Activated naive CD4-positive, alpha-beta T cell treated with anti-CD3 and anti-CD28 coated beads, Interleukin-2, amount 50 U/mL, for 24 hours (primary cell): ENCODE results near the gene XRCC3.

Experiments used
- H3K27ac Mint-ChIP-seq: one replicate; pipeline ENCODE4 v1.8.0; 2021; ENCODE audit warnings: mild to moderate bottlenecking, mixed read lengths
- H3K27me3 Mint-ChIP-seq: one replicate; pipeline ENCODE4 v1.8.0; 2021; ENCODE audit warnings: mixed read lengths
- H3K36me3 Mint-ChIP-seq: one replicate; pipeline ENCODE4 v1.8.0; 2021; ENCODE audit warnings: mixed read lengths
- H3K4me1 Mint-ChIP-seq: one replicate; pipeline ENCODE4 v1.8.0; 2021; ENCODE audit warnings: mixed read lengths
- H3K4me3 Mint-ChIP-seq: one replicate; pipeline ENCODE4 v1.8.0; 2021; ENCODE audit warnings: mild to moderate bottlenecking, mixed read lengths
- H3K9me3 Mint-ChIP-seq: one replicate; pipeline ENCODE4 v1.8.0; 2021; ENCODE audit warnings: mixed read lengths

The XRCC3 gene

DNA sequence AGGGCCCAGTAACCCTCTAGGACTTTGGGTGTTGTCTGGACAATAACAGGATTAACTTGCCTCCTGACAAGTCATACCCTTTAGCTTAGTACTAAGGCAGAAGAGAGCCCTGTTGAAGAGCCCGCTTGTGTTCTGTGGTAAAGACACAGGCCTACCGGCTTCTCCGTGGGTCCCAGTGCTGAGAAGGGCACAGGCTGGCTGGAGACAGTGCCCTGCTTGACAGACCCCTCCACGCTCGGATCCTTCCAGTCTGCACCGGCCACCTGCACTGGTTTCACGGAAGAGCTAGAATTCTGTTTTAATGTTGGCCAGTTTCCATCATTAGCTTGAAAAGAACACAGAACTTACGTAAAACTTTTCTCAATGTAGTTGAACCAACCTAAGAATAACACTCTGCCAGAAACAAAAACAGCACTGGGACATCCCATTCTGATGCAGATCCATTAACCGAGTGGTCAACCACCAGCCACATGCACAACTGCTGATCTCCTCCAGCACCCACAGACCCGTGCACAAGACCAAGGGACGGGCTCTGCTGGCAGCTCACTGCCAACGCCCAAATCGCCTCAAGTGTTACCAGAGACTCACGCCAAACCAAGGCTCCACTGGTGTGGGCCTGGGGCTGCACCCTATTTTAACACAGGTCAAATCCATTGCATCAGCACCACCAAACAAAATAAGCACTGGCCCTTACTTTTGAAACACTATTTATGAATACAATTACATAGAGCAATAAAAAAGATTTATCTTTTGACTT lies 27.4 kb upstream of the XRCC3 start:
- no peaks in the 10 kb centered on the region for H3K4me1 Mint-ChIP-seq
- H3K27me3 Mint-ChIP-seq = no peaks in the 10 kb centered on the region

DNA sequence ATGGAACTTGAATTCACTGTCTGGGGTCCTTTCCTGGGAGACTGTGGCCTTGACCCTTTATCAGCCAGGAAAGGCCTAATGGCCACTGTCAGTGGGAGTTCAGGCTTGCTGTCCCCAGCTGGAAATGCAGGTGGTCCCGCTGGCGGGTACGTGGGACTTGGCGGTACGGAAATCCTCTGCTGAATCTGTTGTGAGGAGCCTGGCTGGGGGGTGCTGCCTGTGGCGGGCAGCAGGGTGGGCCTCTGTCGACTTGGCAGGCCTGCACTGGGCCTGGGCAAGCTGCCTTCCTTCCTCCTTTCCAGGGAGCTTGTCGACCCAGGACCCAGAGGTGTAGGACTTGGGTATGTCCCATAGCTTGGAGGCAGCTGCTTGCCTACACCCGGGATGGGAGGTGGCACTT lies 26.6 kb upstream of the XRCC3 start:
- Mint-ChIP-seq H3K4me1 (no peaks in the 10 kb centered on the region), H3K36me3 (peaks cover 6% of the 10 kb centered on the region), H3K4me3 (no peak overlapping the region), H3K27ac (no peak overlapping the region), H3K9me3 (no peaks in the 10 kb centered on the region), H3K27me3 (no peaks in the 10 kb centered on the region)

More for the DNA sequence above, 27.4 kb upstream of the XRCC3 start:
- H3K4me3 Mint-ChIP-seq = no peak overlapping the region
- H3K9me3 Mint-ChIP-seq = no peaks in the 10 kb centered on the region
- H3K27ac Mint-ChIP-seq = no peak overlapping the region
- peaks cover 6% of the 10 kb centered on the region for H3K36me3 Mint-ChIP-seq

GRCh38 chr14:103740991-103741689 lies 25.9 kb upstream of the XRCC3 start:
- Mint-ChIP-seq H3K9me3 (no peaks in the 10 kb centered on the region), H3K4me3 (no peak overlapping the region), H3K36me3 (peaks cover 6% of the 10 kb centered on the region), H3K27ac (no peak overlapping the region), H3K4me1 (no peaks in the 10 kb centered on the region), H3K27me3 (no peaks in the 10 kb centered on the region)

DNA sequence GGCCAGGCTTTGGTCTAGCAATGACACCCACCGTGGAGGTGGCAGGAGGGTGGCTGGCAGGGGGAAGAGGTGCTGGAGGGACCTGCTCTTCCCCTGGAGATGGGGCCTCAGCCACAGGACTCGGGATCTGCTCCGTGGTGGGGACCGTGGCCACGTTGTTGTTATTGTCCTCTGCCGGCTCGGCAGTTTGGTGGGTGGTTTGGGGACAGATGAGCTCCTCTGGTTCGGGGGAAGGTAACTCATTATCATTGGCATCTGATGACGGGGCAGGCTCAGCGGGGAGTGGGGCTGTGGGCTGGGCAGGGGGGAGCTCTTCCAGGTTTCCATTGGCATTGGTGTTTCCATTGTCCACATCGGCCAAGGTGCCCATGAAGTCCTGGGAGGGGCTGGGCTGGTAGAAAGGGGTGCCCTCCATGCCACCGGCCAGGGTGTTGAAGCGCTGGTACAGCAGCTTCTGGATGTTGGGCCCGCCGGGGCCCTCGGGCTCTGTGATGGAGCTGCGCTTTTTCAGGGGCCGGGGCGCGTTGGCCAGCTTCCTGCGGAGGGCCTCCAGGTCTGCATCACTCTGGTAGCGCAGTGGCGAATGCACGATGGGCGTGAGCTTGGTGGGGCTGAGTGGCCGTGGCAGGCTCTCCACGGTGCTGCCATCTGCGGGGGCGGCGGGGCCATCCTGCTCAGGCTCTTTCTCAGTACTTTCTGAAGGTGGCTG lies 24.7 kb upstream of the XRCC3 start:
- Mint-ChIP-seq H3K9me3 (no peaks in the 10 kb centered on the region), H3K4me3 (no peak overlapping the region), H3K36me3 (peaks cover 6% of the 10 kb centered on the region), H3K4me1 (no peaks in the 10 kb centered on the region), H3K27ac (no peak overlapping the region), H3K27me3 (no peaks in the 10 kb centered on the region)

- H3K4me1 Mint-ChIP-seq = no peaks in the 10 kb centered on the region
- H3K9me3 Mint-ChIP-seq = no peaks in the 10 kb centered on the region
- H3K4me3 Mint-ChIP-seq = no peak overlapping the region
- no peak overlapping the region for H3K27ac Mint-ChIP-seq
- H3K27me3 Mint-ChIP-seq = no peaks in the 10 kb centered on the region
- H3K36me3 Mint-ChIP-seq = peaks cover 6% of the 10 kb centered on the region
Observed at GRCh38 chr14:103739466-103739792, 24.2 kb upstream of the XRCC3 start.

GRCh38 chr14:103738701-103739451 lies 23.6 kb upstream of the XRCC3 start:
- H3K4me3 Mint-ChIP-seq = no peak overlapping the region
- no peaks in the 10 kb centered on the region for H3K27me3 Mint-ChIP-seq
- H3K36me3 Mint-ChIP-seq = peaks cover 6% of the 10 kb centered on the region
- H3K9me3 Mint-ChIP-seq = no peaks in the 10 kb centered on the region
- no peaks in the 10 kb centered on the region for H3K4me1 Mint-ChIP-seq
- peak overlapping the region; percentile 36 for H3K27ac Mint-ChIP-seq

DNA sequence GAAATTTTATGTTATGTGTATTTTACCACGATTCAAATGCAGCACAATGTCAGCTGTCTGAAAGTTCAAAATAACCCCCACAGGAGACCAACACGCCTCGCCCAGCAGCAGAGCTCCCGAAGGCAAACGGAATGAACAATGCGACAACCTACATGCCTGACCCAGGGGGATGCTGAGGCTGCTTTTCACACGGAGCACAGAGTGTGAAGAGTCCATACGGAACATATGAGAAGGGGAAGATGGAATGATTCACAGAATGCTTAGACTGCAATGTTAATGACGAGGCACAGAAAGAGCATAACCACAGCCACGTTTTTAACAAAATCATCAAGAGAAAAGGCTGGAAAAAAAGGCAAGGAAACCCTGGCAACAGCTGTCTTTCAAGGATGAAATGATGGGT lies 22.9 kb upstream of the XRCC3 start:
- no peak overlapping the region for H3K27ac Mint-ChIP-seq
- no peaks in the 10 kb centered on the region for H3K9me3 Mint-ChIP-seq
- H3K36me3 Mint-ChIP-seq = peaks cover 6% of the 10 kb centered on the region
- H3K4me3 Mint-ChIP-seq = no peak overlapping the region
- H3K27me3 Mint-ChIP-seq = no peaks in the 10 kb centered on the region
- H3K4me1 Mint-ChIP-seq = no peaks in the 10 kb centered on the region

DNA sequence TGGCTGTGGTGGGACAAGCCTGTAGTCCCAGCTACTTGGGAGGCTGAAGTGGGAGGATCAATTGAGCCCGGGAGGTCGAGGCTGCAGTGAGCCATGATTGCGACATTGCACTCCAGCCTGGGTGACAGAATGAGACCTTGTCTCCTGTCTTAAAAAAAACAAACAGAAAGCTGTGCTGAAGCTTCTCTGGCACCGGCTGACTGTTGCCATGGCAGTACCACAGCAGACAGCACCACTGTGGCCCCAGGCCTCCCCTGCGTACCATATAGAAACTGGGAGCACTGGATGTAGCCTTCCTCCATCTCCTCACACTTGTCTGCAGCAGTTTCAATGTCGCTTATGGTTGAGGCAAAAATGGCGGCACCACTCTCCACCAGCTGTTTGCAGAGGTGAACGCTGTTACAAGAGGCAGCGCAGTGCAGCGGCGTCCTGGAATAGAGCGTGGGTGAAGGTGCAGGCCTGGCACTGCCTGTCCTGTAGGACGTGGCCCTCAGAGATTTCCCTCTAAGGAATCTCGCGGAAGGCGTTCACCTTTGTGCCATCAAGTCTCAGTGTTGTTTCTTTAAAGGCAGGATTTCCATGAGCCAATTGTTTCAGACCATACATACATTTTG lies 22.3 kb upstream of the XRCC3 start:
- H3K36me3 Mint-ChIP-seq = peaks cover 4% of the 10 kb centered on the region
- no peaks in the 10 kb centered on the region for H3K27me3 Mint-ChIP-seq
- no peak overlapping the region for H3K27ac Mint-ChIP-seq
- H3K9me3 Mint-ChIP-seq = no peaks in the 10 kb centered on the region
- no peak overlapping the region for H3K4me3 Mint-ChIP-seq
- no peaks in the 10 kb centered on the region for H3K4me1 Mint-ChIP-seq

GRCh38 chr14:103736546-103737431 lies 21.5 kb upstream of the XRCC3 start:
- no peak overlapping the region for H3K27ac Mint-ChIP-seq
- peaks cover 4% of the 10 kb centered on the region for H3K36me3 Mint-ChIP-seq
- no peaks in the 10 kb centered on the region for H3K9me3 Mint-ChIP-seq
- no peak overlapping the region for H3K4me3 Mint-ChIP-seq
- no peaks in the 10 kb centered on the region for H3K4me1 Mint-ChIP-seq
- no peaks in the 10 kb centered on the region for H3K27me3 Mint-ChIP-seq

DNA sequence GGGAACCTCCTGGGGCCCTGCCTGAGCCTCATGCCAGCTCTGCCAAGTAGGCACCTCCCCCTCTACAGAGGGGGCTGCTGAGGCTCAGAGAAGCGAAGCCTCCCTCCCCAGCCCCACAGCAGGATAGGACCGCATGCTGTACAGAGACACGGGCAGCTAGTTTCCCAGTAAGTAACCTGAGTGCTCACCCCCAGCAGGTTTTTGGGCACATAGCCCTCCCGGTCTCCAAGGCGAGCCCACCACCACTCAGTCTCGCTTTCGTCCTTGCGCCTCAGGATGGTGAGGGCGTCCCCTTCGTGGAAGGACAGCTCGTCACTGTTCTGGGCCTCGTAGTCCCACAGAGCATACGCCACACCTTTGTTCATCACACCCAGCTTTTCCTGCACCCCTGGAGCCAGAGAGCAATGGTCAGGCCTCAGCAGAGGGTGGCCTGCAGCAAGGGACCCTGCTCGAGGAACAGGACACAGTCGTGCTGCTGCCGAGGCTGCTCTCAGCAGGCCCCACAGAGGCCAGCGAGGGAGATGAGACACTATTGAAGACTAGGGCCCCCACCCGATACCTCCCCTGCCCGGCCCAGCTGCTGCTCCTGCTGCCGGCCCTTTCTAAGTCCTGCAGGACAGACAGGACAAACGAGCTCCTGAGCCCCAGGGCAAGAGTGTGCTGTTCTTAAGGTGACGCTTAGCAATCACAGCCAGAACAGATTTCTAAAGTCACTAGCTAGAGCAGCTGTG lies 20.7 kb upstream of the XRCC3 start:
- Mint-ChIP-seq H3K4me3 (no peak overlapping the region), H3K9me3 (no peaks in the 10 kb centered on the region), H3K27ac (no peak overlapping the region), H3K36me3 (peaks cover 4% of the 10 kb centered on the region), H3K27me3 (no peaks in the 10 kb centered on the region), H3K4me1 (no peaks in the 10 kb centered on the region)

DNA sequence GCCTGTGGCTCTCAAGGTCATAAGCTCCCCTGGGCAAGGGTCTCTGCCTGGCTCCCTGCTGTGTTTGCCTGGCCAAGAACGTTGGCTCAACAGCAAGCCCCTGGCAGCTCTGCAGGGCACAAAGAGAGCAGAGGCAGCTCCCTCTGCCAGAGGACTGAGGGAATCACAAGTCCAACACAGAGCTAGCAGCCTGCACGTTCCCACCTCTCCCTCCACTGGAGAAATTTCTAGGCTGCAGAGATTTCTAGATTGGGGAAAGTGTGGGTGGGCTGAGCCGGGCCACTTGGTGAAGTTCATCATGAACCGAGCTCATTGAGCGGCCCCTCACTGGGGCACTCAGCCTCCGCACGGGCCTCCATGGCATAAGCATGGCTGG lies 20.2 kb upstream of the XRCC3 start:
- peaks cover 4% of the 10 kb centered on the region for H3K36me3 Mint-ChIP-seq
- H3K27me3 Mint-ChIP-seq = no peaks in the 10 kb centered on the region
- no peak overlapping the region for H3K27ac Mint-ChIP-seq
- H3K4me3 Mint-ChIP-seq = no peak overlapping the region
- no peaks in the 10 kb centered on the region for H3K9me3 Mint-ChIP-seq
- no peaks in the 10 kb centered on the region for H3K4me1 Mint-ChIP-seq

- Mint-ChIP-seq H3K4me3 (no peak overlapping the region), H3K4me1 (no peaks in the 10 kb centered on the region), H3K36me3 (peaks cover 4% of the 10 kb centered on the region), H3K9me3 (no peaks in the 10 kb centered on the region), H3K27ac (no peak overlapping the region), H3K27me3 (no peaks in the 10 kb centered on the region)
Observed at GRCh38 chr14:103735022-103735421, 19.8 kb upstream of the XRCC3 start.

DNA sequence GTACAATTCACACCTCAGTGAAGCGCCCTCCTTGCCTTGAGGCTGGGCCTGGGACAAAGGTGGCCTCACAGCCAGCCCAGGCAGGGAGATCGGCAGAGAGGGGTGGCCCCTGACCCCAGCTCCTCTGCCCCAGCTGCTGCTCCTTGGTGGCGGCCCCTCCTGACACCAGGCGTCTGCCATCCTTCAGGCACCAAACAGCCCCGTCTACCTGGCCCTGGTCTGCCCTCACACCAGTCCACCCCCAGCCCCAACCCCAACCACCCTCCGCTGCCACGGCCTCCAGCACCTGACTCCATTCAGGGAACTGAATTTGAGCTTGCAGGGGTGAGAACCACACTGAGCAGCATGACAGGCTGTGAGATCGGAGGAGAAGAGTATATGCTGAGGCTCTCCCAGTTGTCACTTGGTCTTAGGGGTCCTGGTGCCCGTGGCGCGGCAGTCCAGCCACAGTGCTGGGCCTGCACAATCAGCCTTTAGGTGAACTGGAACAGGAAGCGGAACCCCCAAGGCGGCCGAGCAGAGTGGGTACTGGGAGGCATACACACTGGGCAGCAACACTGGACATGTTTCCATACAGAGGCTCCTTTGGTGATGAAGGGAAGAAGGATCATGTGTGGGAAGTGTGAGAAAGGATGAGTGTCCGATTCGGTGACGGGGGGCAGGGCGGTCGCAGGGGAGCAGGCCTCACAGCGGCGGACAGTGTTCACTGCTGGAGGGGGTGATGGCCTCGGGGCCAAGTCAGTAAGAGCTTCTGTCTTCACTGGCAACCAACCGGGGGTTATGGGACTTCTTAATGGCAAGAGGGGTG lies 19.0 kb upstream of the XRCC3 start:
- peak overlapping the region; percentile 6 for H3K27ac Mint-ChIP-seq
- no peaks in the 10 kb centered on the region for H3K27me3 Mint-ChIP-seq
- H3K9me3 Mint-ChIP-seq = no peaks in the 10 kb centered on the region
- no peaks in the 10 kb centered on the region for H3K4me1 Mint-ChIP-seq
- no peak overlapping the region for H3K4me3 Mint-ChIP-seq
- no peaks in the 10 kb centered on the region for H3K36me3 Mint-ChIP-seq
